Nephron (organoid): ENCODE results near the gene LZTR1.

Experiments
- H3K27ac Mint-ChIP-seq, 3 experiments: 2 replicates each; pipeline ENCODE4 v1.8.0; 2020; ENCODE audit warnings: mixed read lengths in 3 of 3, mild to moderate bottlenecking in 2 of 3, moderate library complexity in 1 of 3
- H3K27me3 Mint-ChIP-seq: 2 replicates; pipeline ENCODE4 v1.8.0; 2021; ENCODE audit warnings: low read depth, mild to moderate bottlenecking, moderate library complexity, mixed read lengths
- H3K36me3 Mint-ChIP-seq: 2 replicates; pipeline ENCODE4 v1.8.0; 2020; ENCODE audit warnings: low read depth, mixed read lengths
- H3K4me1 Mint-ChIP-seq: 2 replicates; pipeline ENCODE4 v1.8.0; 2020; ENCODE audit warnings: mixed read lengths
- H3K4me3 Mint-ChIP-seq, 3 experiments: 2 replicates each; pipeline ENCODE4 v1.8.0; 2020; ENCODE audit warnings: mild to moderate bottlenecking in 3 of 3, mixed read lengths in 3 of 3, moderate library complexity in 2 of 3
- H3K9me3 Mint-ChIP-seq: 2 replicates; pipeline ENCODE4 v1.8.0; 2020; ENCODE audit warnings: mixed read lengths
- CTCF ChIP-seq, 3 experiments: fragments of 200-600 bp; sonication (generic); IDR thresholded peaks; one replicate each; pipeline ENCODE4 v1.5.0; 2021; ENCODE audit warnings: antibody characterized with exemption in 3 of 3; ENCODE audit not compliant: unreplicated experiment in 3 of 3

Gene LZTR1

GRCh38 chr22:20979243-20979809 is 2.8 kb upstream of the LZTR1 start:
- Mint-ChIP-seq H3K36me3 (peaks cover 5% of the 10 kb centered on the region), H3K9me3 (peaks cover 3% of the 10 kb centered on the region), H3K4me3 (peak overlapping the region; percentile 80 to 99 (median 87)), H3K4me1 (peaks cover 14% of the 10 kb centered on the region), H3K27me3 (peaks cover 11% of the 10 kb centered on the region), H3K27ac (peak overlapping the region in 2 of 3 experiments; percentile 55 to 95)
- no peak for TF ChIP-seq CTCF (IDR thresholded peaks at IDR 0.05; ENCODE audit: unreplicated experiment in 3 of 3)

- H3K9me3 Mint-ChIP-seq = peaks cover 3% of the 10 kb centered on the region
- H3K36me3 Mint-ChIP-seq = peaks cover 5% of the 10 kb centered on the region
- H3K27ac Mint-ChIP-seq = peak overlapping the region in 2 of 3 experiments; percentile 47 to 64
- TF ChIP-seq CTCF (IDR thresholded peaks at IDR 0.05; ENCODE audit: unreplicated experiment in 3 of 3) = no peak
- peak overlapping the region; percentile 80 to 99 (median 87) for H3K4me3 Mint-ChIP-seq
- H3K27me3 Mint-ChIP-seq = peaks cover 11% of the 10 kb centered on the region
- H3K4me1 Mint-ChIP-seq = peaks cover 14% of the 10 kb centered on the region
Measured at GRCh38 chr22:20979940-20980453, 2.1 kb upstream of the LZTR1 start.

- H3K4me3 Mint-ChIP-seq = peak overlapping the region; percentile 87 to 100 (median 99)
- peaks cover 5% of the 10 kb centered on the region for H3K36me3 Mint-ChIP-seq
- no peak for TF ChIP-seq CTCF (IDR thresholded peaks at IDR 0.05; ENCODE audit: unreplicated experiment in 3 of 3)
- peaks cover 11% of the 10 kb centered on the region for H3K27me3 Mint-ChIP-seq
- peaks cover 14% of the 10 kb centered on the region for H3K4me1 Mint-ChIP-seq
- peaks cover 3% of the 10 kb centered on the region for H3K9me3 Mint-ChIP-seq
- peak overlapping the region in 1 of 3 experiments; percentile 64 for H3K27ac Mint-ChIP-seq
Measured at GRCh38 chr22:20980523-20980922, 1.6 kb upstream of the LZTR1 start.

- H3K27me3 Mint-ChIP-seq = peaks cover 5% of the 10 kb centered on the region
- H3K9me3 Mint-ChIP-seq = peaks cover 3% of the 10 kb centered on the region
- peaks cover 6% of the 10 kb centered on the region for H3K36me3 Mint-ChIP-seq
- H3K4me3 Mint-ChIP-seq = peak overlapping the region; percentile 99 to 100 (median 99)
- no peak for TF ChIP-seq CTCF (IDR thresholded peaks at IDR 0.05; ENCODE audit: unreplicated experiment in 3 of 3)
- H3K27ac Mint-ChIP-seq = peak overlapping the region; percentile 88 to 94 (median 93)
- H3K4me1 Mint-ChIP-seq = peaks cover 14% of the 10 kb centered on the region
Measured at GRCh38 chr22:20980938-20981722, 967 bp upstream of the LZTR1 start.

GRCh38 chr22:20982563-20982882 is 426 bp downstream of the LZTR1 start:
- Mint-ChIP-seq H3K27me3 (peaks cover 5% of the 10 kb centered on the region), H3K4me1 (peaks cover 14% of the 10 kb centered on the region), H3K9me3 (peaks cover 3% of the 10 kb centered on the region), H3K36me3 (peaks cover 13% of the 10 kb centered on the region), H3K27ac (peak overlapping the region; percentile 45 to 83 (median 56)), H3K4me3 (peak overlapping the region; percentile 99 to 100 (median 99))
- TF ChIP-seq CTCF (IDR thresholded peaks at IDR 0.05; ENCODE audit: unreplicated experiment in 3 of 3) = no peak
